WERI-Rb-1 (cell line): ENCODE results near the gene C19orf25.

Source experiments
- DNase-seq: peaks from one replicate; pipeline ENCODE4 v3.0.0-alpha.2; 2020
- H3K27ac ChIP-seq: fragments of 250-450 bp; sonication (Bioruptor Pico); 2 replicates; pipeline ENCODE4 v1.5.1; 2020; ENCODE audit warnings: mild to moderate bottlenecking, moderate library complexity
- H3K27me3 ChIP-seq: fragments of 250-450 bp; sonication (Bioruptor Pico); 2 replicates; pipeline ENCODE4 v1.5.1; 2021; ENCODE audit warnings: mild to moderate bottlenecking, low read depth, moderate library complexity; ENCODE audit not compliant: insufficient read depth, severe bottlenecking
- H3K36me3 ChIP-seq: fragments of 250-450 bp; sonication (Bioruptor Pico); 2 replicates; pipeline ENCODE4 v1.5.1; 2020; ENCODE audit warnings: mild to moderate bottlenecking, moderate library complexity
- H3K4me3 ChIP-seq: 2 replicates; pipeline ENCODE4 v1.5.1; 2011; ENCODE audit warnings: low read depth, mild to moderate bottlenecking, control low read depth, low read length
- H3K9me3 ChIP-seq: fragments of 250-450 bp; sonication (Bioruptor Pico); 2 replicates; pipeline ENCODE4 v1.5.1; 2021; ENCODE audit warnings: mild to moderate bottlenecking, moderate library complexity; ENCODE audit not compliant: severe bottlenecking
- TF ChIP-seq, protein P1 (sequence below): IDR thresholded peaks from 2 replicates; pipeline ENCODE4 v1.5.1; 2011; ENCODE audit warnings: low read depth, mild to moderate bottlenecking, control low read depth, inconsistent platforms, low read length

The C19orf25 gene

DNA sequence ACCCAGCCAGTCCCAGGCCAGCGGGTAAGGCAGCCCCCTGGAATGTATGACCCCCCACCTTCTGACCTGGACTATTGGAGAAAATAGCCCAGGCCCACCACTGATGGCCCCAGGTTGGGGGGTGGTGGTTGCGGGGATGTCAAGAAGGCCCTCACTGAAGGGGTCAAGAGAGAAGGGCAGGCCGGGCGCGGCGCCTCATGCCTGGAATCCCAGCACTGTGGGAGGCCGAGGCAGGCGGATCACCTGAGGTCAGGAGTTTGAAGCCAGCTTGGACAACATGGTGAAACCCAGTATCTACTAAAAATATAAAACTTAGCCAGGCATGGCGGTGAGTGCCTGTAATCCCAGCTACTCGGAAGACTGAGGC, 35.3 kb upstream of the C19orf25 start:
- Histone ChIP-seq H3K27me3 (peaks cover 3% of the 10 kb centered on the region), H3K4me3 (no peak overlapping the region), H3K36me3 (no peaks in the 10 kb centered on the region), H3K9me3 (no peaks in the 10 kb centered on the region), H3K27ac (no peak overlapping the region)
- TF ChIP-seq, protein P1, sequence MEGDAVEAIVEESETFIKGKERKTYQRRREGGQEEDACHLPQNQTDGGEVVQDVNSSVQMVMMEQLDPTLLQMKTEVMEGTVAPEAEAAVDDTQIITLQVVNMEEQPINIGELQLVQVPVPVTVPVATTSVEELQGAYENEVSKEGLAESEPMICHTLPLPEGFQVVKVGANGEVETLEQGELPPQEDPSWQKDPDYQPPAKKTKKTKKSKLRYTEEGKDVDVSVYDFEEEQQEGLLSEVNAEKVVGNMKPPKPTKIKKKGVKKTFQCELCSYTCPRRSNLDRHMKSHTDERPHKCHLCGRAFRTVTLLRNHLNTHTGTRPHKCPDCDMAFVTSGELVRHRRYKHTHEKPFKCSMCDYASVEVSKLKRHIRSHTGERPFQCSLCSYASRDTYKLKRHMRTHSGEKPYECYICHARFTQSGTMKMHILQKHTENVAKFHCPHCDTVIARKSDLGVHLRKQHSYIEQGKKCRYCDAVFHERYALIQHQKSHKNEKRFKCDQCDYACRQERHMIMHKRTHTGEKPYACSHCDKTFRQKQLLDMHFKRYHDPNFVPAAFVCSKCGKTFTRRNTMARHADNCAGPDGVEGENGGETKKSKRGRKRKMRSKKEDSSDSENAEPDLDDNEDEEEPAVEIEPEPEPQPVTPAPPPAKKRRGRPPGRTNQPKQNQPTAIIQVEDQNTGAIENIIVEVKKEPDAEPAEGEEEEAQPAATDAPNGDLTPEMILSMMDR, result no peak
- DNase-seq, result no peak

DNA sequence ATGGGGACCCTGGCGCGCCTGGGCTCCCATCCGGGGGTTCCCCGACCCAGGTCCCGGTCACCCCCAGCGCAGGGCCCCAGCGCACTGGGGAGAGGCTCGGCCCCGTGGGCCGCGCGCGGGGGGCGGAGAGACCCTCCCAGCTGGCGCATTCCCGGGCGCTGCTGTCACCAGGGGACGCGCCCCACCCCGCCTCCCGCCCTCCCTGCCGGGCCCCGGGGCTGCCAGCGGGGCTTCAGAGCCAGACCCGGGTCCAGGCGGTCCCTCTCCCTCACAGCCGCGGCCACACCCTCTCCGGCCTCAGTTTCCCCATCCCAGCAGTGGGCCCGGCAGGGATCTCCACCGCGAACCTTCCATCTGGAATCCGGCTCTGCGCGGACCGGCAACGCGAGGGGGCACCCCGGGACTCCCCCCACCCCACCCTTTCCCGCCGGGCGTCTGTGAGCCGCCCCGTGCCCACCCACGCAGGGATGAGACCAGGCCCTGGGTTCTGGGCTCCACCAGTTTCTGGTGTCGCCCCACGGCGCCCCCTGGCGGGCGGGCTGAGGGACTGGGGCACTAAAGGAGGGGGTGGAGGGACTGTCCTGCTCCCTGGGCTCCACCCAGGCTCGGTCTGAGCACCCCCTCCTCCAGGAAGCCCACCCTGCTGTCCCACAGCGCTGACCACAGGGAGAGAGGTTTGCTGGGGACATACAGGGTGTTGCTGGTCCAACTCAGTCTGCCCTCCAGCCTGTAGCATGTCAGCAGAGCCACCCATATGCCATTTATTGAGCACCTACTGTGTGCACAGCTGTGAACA, 34.7 kb upstream of the C19orf25 start:
- Histone ChIP-seq H3K4me3 (peak overlapping the region; percentile 47), H3K9me3 (no peaks in the 10 kb centered on the region), H3K27me3 (peaks cover 3% of the 10 kb centered on the region), H3K36me3 (no peaks in the 10 kb centered on the region), H3K27ac (no peak overlapping the region)
- DNase-seq, result peak; percentile 55
- TF ChIP-seq, protein P1, result peak; percentile 76

DNA sequence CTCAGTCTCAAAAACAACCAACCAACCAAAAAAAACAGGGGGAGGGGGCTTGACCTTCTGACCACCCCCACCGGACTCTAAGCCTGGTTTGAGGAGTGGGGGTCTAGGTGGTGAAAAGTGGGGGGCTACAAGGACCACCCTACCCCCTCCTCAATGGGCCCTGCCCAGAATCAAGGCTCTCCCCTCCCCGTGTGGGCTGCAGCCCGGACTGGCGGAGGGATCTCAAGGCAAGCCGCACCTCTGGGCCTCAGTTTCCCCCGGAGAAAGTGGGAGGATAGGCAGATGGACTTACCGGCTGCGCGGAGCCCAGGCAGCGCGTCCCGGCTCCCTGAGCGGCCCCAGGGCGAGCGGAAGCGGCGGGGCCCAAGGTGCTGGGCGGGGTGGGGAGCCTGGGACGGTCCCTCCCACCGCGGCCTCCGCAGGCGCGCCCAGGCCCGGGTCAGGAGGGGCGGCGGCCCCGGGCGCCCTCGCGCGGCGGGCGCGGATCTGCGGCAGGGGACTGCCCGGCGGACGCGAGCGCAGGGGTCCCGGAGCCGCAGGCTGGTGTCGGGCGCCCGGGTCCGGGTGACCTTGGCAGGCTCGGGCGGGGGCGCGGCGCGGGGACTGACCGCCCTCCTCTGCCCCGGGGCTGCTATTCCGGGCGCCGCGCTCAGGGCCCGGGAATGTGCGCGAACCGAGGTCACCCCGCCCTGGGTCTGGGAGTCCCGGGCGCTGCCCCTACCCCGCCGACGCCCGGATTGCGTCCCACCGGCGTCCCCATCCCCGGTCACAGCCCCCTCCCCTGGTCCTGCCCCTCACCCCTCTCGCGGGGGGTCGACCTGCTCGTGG, 33.9 kb upstream of the C19orf25 start, which contains the start of gene ADAMTSL5:
Gene ADAMTSL5, minus strand, starts transcription at position 349 of the 828 bp plus-strand sequence. CDS start 2,076 bp downstream, outside the sequence.
- Histone ChIP-seq H3K27ac (no peak within 1 kb of the TSS), H3K27me3 (peaks cover 3% of the 10 kb centered on the region), H3K4me3 (peak within 1 kb of the TSS; percentile 47), H3K36me3 (no peaks in the 10 kb centered on the region), H3K9me3 (no peaks in the 10 kb centered on the region)
- TF ChIP-seq, protein P1, result no peak
- DNase-seq, result peak; percentile 53

DNA sequence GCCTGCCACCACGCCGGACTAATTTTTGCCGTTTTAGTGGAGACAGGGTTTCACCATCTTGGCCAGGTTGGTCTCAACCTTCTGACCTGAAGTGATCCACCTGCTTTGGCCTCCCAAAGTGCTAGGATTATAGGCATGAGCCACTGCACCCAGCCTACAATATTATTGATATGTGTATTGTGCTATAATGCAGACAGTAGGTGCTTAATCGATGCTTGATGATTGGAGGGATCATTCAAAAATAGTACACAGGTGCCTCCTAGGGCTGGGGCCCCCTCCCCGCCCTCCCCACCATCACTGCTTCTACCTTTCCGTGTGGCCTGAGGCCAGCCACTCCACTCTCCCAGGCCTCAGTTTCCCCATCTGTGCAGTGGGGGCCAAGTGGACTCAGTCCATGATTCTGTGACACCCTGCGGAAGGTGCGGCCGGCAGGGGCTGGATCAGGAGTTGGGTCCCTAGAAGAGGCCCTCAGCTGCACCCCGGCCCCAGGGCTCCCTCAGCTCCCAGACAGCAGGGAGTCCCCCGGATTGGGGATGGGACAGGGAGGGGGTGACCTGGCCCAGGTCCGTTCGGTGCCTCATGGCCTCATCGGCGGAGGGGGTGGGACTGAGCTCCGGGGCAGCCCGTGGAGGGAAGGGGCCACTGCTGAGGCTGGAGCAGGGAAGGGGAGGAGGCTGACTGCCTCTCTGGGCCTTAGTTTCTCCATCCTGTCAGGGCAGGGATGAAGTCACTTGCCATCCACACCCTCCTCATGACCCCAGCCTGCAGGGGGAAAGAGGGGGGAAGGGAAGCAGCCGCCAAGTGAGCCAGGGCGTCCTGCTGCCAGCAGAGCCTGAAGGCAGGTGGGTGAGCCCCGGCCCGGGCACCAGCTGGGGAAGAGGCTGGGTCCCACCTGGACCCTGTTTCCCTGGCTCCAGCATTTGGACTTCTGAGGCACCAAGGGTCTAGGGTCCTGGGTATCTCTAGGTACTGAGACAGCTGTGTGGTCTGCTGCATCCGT, 32.6 kb upstream of the C19orf25 start:
- Histone ChIP-seq H3K4me3 (no peak overlapping the region), H3K27ac (no peak overlapping the region), H3K36me3 (no peaks in the 10 kb centered on the region), H3K9me3 (no peaks in the 10 kb centered on the region), H3K27me3 (peaks cover 3% of the 10 kb centered on the region)
- TF ChIP-seq, protein P1, result no peak
- no peak for DNase-seq

DNA sequence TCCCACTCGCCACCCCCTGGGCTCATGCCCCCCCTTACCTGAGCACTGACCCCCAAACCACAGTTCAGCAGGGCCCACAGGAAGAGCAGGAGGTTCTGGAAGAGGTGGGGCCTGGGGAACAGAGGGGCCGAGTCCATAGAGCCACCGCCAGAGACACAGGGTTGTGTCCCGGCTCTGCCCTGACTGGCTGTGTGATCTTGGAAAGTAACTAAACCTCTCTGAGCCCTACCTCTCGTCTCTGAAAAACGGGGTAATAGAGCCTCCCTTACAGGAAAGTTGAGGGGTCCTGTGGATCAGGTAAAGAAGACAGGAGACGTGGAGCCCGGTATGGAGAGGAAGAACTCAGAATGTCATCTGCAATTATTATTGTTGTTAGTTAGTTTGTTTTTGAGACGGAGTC, 31.8 kb upstream of the C19orf25 start:
- no peak overlapping the region for H3K27ac ChIP-seq
- H3K27me3 ChIP-seq, result peaks cover 3% of the 10 kb centered on the region
- H3K36me3 ChIP-seq, result no peaks in the 10 kb centered on the region
- no peaks in the 10 kb centered on the region for H3K9me3 ChIP-seq
- TF ChIP-seq, protein P1, result no peak
- no peak overlapping the region for H3K4me3 ChIP-seq
- no peak for DNase-seq
